A549 treated with AZD2906 at 1 μM for 4 hours (cell line): ENCODE data around the gene ANKRD45. TPM values are rescaled to one million over a fixed set of nuclear protein-coding genes. Genes with fewer than 3 reads are reported as not detected.

Experiments used
- total RNA-seq: library from RNA; stranded (reverse); fragments of 200-300 nt; extraction: Qiagen RNA extraction; gene quantifications from 5 replicates; pipeline ENCODE4 v1.2.3, GENCODE V29; 2022

Gene ANKRD45
- 0.08 to 0.24 TPM (median 0.15 TPM) in 5 replicates for total RNA-seq

GRCh38 chr1:173669491-173669941, at the start of gene ANKRD45:
ANKRD45 (minus strand) TSS chr1:173669851; CDS start chr1:173659418, 10,433 bp downstream.

GRCh38 chr1:173714759-173715537, 45.3 kb upstream of the ANKRD45 start, which contains the start of gene KLHL20:
KLHL20 (plus strand) TSS chr1:173714981; CDS start chr1:173716044, 1,063 bp downstream.

GRCh38 chr1:173635116-173635515, 34.5 kb downstream of the ANKRD45 start, which contains the start of gene TEX50:
TEX50 (plus strand) TSS chr1:173635338; CDS start chr1:173635522, 184 bp downstream.

GRCh38 chr1:173603056-173603591, 66.5 kb downstream of the ANKRD45 start, which contains the start of gene SLC9C2:
SLC9C2 (minus strand) TSS chr1:173603072; CDS start chr1:173601776, 1,296 bp downstream.

Other genes with a start within 250 kb of the ANKRD45 start
- gene PRDX6, start 192.5 kb downstream of the ANKRD45 start, total RNA-seq, result 317 to 355 TPM (median 351 TPM) in 5 replicates
- gene SLC9C2, start 66.8 kb downstream of the ANKRD45 start, total RNA-seq, result not detected in 5 replicates
- not detected in 5 replicates for gene TEX50, start 34.5 kb downstream of the ANKRD45 start, total RNA-seq
- 11.7 to 14.7 TPM (median 13.0 TPM) in 5 replicates for gene KLHL20, start 45.1 kb upstream of the ANKRD45 start, total RNA-seq
- gene DARS2, start 154.8 kb upstream of the ANKRD45 start, total RNA-seq, result 38.9 to 49.1 TPM (median 40.0 TPM) in 5 replicates
- gene CENPL, start 155.0 kb upstream of the ANKRD45 start, total RNA-seq, result 11.4 to 14.7 TPM (median 12.6 TPM) in 5 replicates
- gene GAS5, start 198.1 kb upstream of the ANKRD45 start, total RNA-seq, result 277 to 325 TPM (median 293 TPM) in 5 replicates
- gene ZBTB37, start 198.5 kb upstream of the ANKRD45 start, total RNA-seq, result 0.95 to 1.5 TPM (median 1.4 TPM) in 5 replicates
- 0.07 to 0.14 TPM (median 0.07 TPM) in 3 of 5 replicates, not detected in the others for gene SERPINC1, start 247.5 kb upstream of the ANKRD45 start, total RNA-seq